Spleen (tissue), 7 donors: ENCODE data around the gene ZNF772.

Experiments used
- POLR2A ChIP-seq, 3 donors: fragments of 450-650 bp; IDR thresholded peaks; one replicate each; pipeline ENCODE4 v1.5.1; 2017; ENCODE audit warnings: antibody characterized with exemption in 3 of 3, mild to moderate bottlenecking in 1 of 3
- TF ChIP-seq, protein P1 (sequence below), 11 experiments: fragments of 200-600 bp in 7 of 11; fragments of 450-650 bp in 4 of 11; sonication (generic) in 4 of 11; IDR thresholded peaks in 8 of 11; conservative IDR thresholded peaks in 3 of 11; 1 replicate in 7 of 11; 2 replicates in 4 of 11; pipeline versions ENCODE4 v1.4.0 to v1.8.0; 2016 to 2021; ENCODE audit warnings: antibody characterized with exemption in 11 of 11, inconsistent platforms in 4 of 11, mild to moderate bottlenecking in 1 of 11
- donor health status: DM: no; HTN: no; CAD: no; lungs with moderate emphysema.
- donor health status: DM: no; HTN: no; CAD: no.
- donor health status: DM: no; HTN: no; CAD: no.

DNA sequence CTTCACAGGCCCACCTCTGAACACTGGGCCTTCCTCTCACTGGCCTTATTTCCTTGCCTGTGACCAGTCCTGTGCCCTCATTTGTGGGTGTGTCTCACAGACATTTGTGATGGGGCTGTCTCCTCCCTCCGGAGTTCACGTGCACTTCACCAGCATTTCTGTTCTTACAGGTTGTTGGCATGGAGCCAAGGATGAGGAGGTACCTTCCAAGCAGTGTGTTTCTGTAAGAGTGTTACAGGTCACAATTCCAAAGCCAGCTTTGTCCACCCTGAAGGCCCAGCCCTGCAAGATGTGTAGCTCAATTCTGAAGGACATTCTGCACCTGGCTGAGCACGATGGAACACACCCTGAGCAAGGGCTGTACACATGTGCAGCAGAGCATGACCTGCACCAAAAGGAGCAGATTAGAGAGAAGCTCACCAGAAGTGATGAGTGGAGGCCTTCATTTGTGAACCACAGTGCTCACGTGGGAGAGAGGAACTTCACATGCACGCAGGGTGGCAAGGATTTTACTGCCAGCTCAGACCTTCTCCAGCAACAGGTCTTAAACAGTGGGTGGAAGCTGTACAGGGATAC, 34.2 kb downstream of the ZNF772 start:
- no peak for TF ChIP-seq POLR2A (IDR thresholded peaks at IDR 0.05)
- TF ChIP-seq, protein P1, sequence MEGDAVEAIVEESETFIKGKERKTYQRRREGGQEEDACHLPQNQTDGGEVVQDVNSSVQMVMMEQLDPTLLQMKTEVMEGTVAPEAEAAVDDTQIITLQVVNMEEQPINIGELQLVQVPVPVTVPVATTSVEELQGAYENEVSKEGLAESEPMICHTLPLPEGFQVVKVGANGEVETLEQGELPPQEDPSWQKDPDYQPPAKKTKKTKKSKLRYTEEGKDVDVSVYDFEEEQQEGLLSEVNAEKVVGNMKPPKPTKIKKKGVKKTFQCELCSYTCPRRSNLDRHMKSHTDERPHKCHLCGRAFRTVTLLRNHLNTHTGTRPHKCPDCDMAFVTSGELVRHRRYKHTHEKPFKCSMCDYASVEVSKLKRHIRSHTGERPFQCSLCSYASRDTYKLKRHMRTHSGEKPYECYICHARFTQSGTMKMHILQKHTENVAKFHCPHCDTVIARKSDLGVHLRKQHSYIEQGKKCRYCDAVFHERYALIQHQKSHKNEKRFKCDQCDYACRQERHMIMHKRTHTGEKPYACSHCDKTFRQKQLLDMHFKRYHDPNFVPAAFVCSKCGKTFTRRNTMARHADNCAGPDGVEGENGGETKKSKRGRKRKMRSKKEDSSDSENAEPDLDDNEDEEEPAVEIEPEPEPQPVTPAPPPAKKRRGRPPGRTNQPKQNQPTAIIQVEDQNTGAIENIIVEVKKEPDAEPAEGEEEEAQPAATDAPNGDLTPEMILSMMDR (IDR thresholded peaks at IDR 0.05 in 8 of 11, conservative IDR thresholded peaks at IDR 0.05 in 3 of 11), result no peak
